ENCODE data around the gene KCNIP1.

GRCh38 chr5:170603109-170603508 lies 99.3 kb downstream of the KCNIP1 start:
- TF ChIP-seq POLR2A (IDR thresholded peaks at IDR 0.05; ENCODE audit: low read length) (no peak), GATA1 (IDR thresholded peaks at IDR 0.05; ENCODE audit: low read depth, low read length) (no peak)

Measured in erythroblast (primary cell).